ENCODE data around the gene ARSA.

GRCh38 chr22:50583294-50583861, 44.6 kb downstream of the ARSA start:
- TF ChIP-seq POLR2A (IDR thresholded peaks at IDR 0.05) (no peak), CTCF (IDR thresholded peaks at IDR 0.05 in 4 of 5, conservative IDR thresholded peaks at IDR 0.05 in 1 of 5) (no peak)
